Gastrocnemius medialis (tissue), 4 donors: ENCODE data around the gene CD274. TPM values are rescaled to one million over a fixed set of nuclear protein-coding genes. Genes with fewer than 3 reads are reported as not detected.

Experiments used
- ATAC-seq, 2 donors: fragments of 150-250 bp; one replicate each; pipeline ENCODE4 v1.9.1; 2016
- DNase-seq, 2 donors: peaks; one replicate each; pipeline ENCODE4 v3.0.0-alpha.2; 2019
- H3K27ac ChIP-seq, 4 donors: fragments of 200-600 bp; sonication (generic); 1 replicate in 1 of 4; 2 replicates in 3 of 4; pipeline ENCODE4 v1.5.1; 2016 to 2018; ENCODE audit warnings: mild to moderate bottlenecking in 2 of 4, moderate library complexity in 1 of 4
- H3K27me3 ChIP-seq, 3 donors: fragments of 200-600 bp; sonication (generic) in 2 of 3; 1 replicate in 1 of 3; 2 replicates in 2 of 3; pipeline versions ENCODE4 v1.5.1 to v1.6.0; 2016 to 2019; ENCODE audit warnings: mild to moderate bottlenecking in 1 of 3, moderate library complexity in 1 of 3
- H3K36me3 ChIP-seq, 2 donors: fragments of 200-600 bp; sonication (generic) in 1 of 2; one replicate each; pipeline ENCODE4 v1.5.1; 2017 to 2018
- H3K4me1 ChIP-seq, 2 donors: fragments of 200-600 bp; sonication (generic) in 1 of 2; one replicate each; pipeline ENCODE4 v1.5.1; 2016 to 2017; ENCODE audit warnings: mild to moderate bottlenecking in 2 of 2
- H3K4me3 ChIP-seq, 4 donors: fragments of 200-600 bp; sonication (generic) in 3 of 4; 1 replicate in 1 of 4; 2 replicates in 3 of 4; pipeline ENCODE4 v1.5.1; 2016 to 2019; ENCODE audit warnings: mild to moderate bottlenecking in 2 of 4
- H3K9me3 ChIP-seq, 3 donors: fragments of 200-600 bp; sonication (generic) in 2 of 3; 1 replicate in 1 of 3; 2 replicates in 2 of 3; pipeline ENCODE4 v1.5.1; 2016 to 2019
- POLR2A ChIP-seq, 2 donors: fragments of 450-650 bp; IDR thresholded peaks; one replicate each; pipeline ENCODE4 v1.6.1; 2017; ENCODE audit warnings: antibody characterized with exemption in 2 of 2, mild to moderate bottlenecking in 2 of 2, moderate library complexity in 2 of 2
- in situ Hi-C, 4 donors: fragments of 200-750 bp; cut with MboI; loops; one replicate each; pipeline versions ENCODE4 v1.15.0 to v1.8.0; 2017; ENCODE audit warnings: low sequenced_read_pairs in 4 of 4
- intact Hi-C: fragments of 100-400 bp; cut with DNase I; formaldehyde crosslinking; loops from one replicate; pipeline ENCODE4 v1.15.1; 2023; ENCODE audit warnings: low total_unique reads
- total RNA-seq, 4 donors: library from RNA; depleted of rRNA; stranded (reverse); fragments of >200 nt; gene quantifications; one replicate each; pipeline versions ENCODE4 v1.1.0 to v1.2.3, GENCODE V29; 2016
- TF ChIP-seq, protein P1 (sequence below), 5 experiments: fragments of 450-650 bp in 3 of 5; fragments of 200-600 bp in 2 of 5; sonication (generic) in 2 of 5; IDR thresholded peaks in 4 of 5; conservative IDR thresholded peaks in 1 of 5; 1 replicate in 4 of 5; 2 replicates in 1 of 5; pipeline ENCODE4 v1.5.1; 2016 to 2019; ENCODE audit warnings: antibody characterized with exemption in 5 of 5, mild to moderate bottlenecking in 3 of 5, moderate library complexity in 3 of 5

Gene CD274
- total RNA-seq, 4 donors from 2014 or later: 0.61 to 7.2 (median 1.6) TPM

DNA sequence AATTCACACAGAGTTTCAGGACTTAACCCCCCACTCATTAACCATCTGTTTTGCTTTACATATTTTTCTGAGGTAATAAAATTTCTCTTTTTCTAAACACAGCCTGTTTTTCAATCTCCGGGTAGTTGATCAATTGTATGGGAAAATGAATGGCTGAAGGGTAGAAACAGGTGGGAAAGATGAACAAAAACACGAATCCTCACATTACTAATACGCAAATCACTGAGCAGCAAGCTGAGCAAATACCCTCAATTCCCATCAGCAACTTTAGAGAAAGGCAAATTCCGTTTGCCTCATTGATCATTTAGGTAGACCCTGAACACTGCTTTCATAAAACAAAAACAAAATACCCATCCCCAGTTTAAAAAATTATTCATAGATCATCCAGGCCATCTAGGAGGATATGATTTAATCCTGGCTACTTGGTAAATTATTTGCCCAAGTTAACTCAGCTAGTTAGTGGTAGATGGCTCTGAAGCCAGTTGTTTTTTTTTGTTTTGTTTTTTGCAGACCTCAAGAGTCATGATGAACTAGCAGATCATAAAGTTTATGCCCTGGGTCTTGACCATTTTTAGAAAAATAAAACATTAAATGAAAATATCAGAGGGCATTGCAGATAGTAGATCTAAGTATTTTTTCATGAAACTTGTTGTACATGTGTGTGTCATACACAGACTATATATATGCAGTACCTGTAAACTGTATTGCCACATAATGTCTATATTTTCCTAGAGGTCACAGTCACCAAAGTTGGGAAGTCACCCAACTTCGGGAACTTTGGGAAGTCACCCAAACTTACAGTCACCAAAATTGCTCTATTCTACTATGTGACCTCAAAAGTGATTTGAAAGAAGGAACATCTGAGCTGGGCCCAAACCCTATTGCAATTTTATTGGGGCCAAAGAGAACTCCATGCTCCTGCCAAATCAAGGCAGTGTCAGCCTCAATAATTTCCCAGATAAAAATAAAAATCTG is 1.6 kb upstream of the CD274 start:
- no peaks in the 10 kb centered on the region for H3K27me3 ChIP-seq
- DNase-seq (no peak), ATAC-seq (no peak)
- H3K4me3 ChIP-seq: no peak overlapping the region
- no peak for TF ChIP-seq POLR2A (IDR thresholded peaks at IDR 0.05)
- peak overlapping the region in 3 of 4 donors; percentile 77 to 90 (median 83) for H3K27ac ChIP-seq
- peaks cover 16 to 17% of the 10 kb centered on the region in 2 donors for H3K4me1 ChIP-seq
- H3K36me3 ChIP-seq: no peaks in the 10 kb centered on the region
- no peaks in the 10 kb centered on the region for H3K9me3 ChIP-seq
- intact Hi-C loops (loop anchor here (10.0 kb wide), 2 partner anchors 704 to 784 kb away; partner anchors contain the start of genes AK3, PLPP6 and SPATA6L), in situ Hi-C loops (loop anchor here (5.0 to 25.0 kb wide), 5 partner anchors 134 to 761 kb away; partner anchors contain the start of genes CDC37L1 (in 1 of the 4) and RCL1 (in 1 of the 4))

DNA sequence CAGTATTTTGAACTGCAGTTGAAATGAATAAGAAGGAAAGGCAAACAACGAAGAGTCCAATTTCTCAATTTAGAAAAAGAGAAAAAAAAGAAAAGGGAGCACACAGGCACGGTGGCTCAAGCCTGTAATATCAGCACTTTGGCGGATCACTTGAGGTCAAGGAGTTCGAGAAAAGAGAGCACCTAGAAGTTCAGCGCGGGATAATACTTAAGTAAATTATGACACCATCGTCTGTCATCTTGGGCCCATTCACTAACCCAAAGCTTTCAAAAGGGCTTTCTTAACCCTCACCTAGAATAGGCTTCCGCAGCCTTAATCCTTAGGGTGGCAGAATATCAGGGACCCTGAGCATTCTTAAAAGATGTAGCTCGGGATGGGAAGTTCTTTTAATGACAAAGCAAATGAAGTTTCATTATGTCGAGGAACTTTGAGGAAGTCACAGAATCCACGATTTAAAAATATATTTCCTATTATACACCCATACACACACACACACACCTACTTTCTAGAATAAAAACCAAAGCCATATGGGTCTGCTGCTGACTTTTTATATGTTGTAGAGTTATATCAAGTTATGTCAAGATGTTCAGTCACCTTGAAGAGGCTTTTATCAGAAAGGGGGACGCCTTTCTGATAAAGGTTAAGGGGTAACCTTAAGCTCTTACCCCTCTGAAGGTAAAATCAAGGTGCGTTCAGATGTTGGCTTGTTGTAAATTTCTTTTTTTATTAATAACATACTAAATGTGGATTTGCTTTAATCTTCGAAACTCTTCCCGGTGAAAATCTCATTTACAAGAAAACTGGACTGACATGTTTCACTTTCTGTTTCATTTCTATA is 602 bp upstream of the CD274 start:
- Histone ChIP-seq H3K36me3 (no peaks in the 10 kb centered on the region), H3K27me3 (no peaks in the 10 kb centered on the region), H3K9me3 (no peaks in the 10 kb centered on the region), H3K4me1 (peaks cover 16 to 20% of the 10 kb centered on the region in 2 donors), H3K4me3 (peak overlapping the region; percentile 60 to 82 (median 66)), H3K27ac (peak overlapping the region; percentile 71 to 90 (median 80))
- TF ChIP-seq, protein P1, sequence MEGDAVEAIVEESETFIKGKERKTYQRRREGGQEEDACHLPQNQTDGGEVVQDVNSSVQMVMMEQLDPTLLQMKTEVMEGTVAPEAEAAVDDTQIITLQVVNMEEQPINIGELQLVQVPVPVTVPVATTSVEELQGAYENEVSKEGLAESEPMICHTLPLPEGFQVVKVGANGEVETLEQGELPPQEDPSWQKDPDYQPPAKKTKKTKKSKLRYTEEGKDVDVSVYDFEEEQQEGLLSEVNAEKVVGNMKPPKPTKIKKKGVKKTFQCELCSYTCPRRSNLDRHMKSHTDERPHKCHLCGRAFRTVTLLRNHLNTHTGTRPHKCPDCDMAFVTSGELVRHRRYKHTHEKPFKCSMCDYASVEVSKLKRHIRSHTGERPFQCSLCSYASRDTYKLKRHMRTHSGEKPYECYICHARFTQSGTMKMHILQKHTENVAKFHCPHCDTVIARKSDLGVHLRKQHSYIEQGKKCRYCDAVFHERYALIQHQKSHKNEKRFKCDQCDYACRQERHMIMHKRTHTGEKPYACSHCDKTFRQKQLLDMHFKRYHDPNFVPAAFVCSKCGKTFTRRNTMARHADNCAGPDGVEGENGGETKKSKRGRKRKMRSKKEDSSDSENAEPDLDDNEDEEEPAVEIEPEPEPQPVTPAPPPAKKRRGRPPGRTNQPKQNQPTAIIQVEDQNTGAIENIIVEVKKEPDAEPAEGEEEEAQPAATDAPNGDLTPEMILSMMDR (IDR thresholded peaks at IDR 0.05 in 4 of 5, conservative IDR thresholded peaks at IDR 0.05 in 1 of 5): no peak
- TF ChIP-seq POLR2A (IDR thresholded peaks at IDR 0.05): no peak
- intact Hi-C loops (loop anchor here (1.0 to 10.0 kb wide), 6 partner anchors 13 to 785 kb away; partner anchors contain the start of genes AK3, ERMP1, PLGRKT and PLPP6), in situ Hi-C loops (loop anchor here (5.0 to 25.0 kb wide), 7 partner anchors 65 to 762 kb away; partner anchors contain the start of genes CDC37L1 (in 1 of the 4), PDCD1LG2 (in 1 of the 4) and RCL1 (in 1 of the 4))
- DNase-seq (no peak), ATAC-seq (peak in 1 of 2 donors; percentile 12)

DNA sequence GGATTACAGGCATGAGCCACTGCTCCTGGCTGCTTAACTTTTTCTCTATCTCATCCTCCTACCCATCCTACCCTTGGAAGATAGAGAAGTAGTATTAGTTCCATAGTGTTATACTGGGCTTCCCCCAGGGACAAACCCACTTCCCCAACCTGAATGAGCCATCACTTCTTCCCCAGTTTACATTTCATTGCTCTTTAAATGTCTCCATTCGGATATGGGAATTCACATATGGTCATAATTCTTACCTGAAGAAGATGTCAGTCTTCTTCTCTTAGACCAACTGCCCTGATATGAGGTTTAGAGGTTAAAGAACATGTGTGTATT is 1.9 kb downstream of the CD274 start:
- no peaks in the 10 kb centered on the region for H3K27me3 ChIP-seq
- no peaks in the 10 kb centered on the region for H3K9me3 ChIP-seq
- intact Hi-C loops (loop anchor here (5.0 kb wide), 1 partner anchor 380 kb away; the partner anchor contains the start of gene ERMP1), in situ Hi-C loops (loop anchor here in 2 of 4 donors (10.0 kb wide), 2 partner anchors 63 to 143 kb away; partner anchors contain the start of gene PDCD1LG2 (in 1 of the 2))
- H3K27ac ChIP-seq: no peak overlapping the region
- ATAC-seq (no peak), DNase-seq (no peak)
- no peaks in the 10 kb centered on the region for H3K36me3 ChIP-seq
- TF ChIP-seq, protein P1 (IDR thresholded peaks at IDR 0.05 in 4 of 5, conservative IDR thresholded peaks at IDR 0.05 in 1 of 5): no peak
- TF ChIP-seq POLR2A (IDR thresholded peaks at IDR 0.05): no peak
- H3K4me1 ChIP-seq: peaks cover 27 to 31% of the 10 kb centered on the region in 2 donors
- no peak overlapping the region for H3K4me3 ChIP-seq

DNA sequence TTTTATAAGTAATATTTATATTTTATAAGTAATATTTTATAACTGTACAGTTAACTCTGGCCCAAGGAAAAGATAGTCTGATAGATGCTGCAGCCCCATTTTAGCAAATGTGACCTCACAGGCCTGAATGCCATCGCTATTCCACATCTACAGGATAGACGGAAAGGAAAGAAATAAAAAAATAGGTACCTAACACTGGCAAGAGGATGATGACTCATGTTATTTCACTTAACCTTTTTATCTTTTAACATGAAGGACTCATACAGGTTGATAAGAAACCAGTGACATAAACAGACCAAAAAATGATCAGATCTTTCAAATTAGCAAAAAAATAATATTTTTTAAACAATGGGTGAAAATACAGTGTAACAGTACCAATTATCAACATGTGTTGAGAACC is 2.7 kb downstream of the CD274 start:
- H3K4me1 ChIP-seq: peaks cover 27 to 31% of the 10 kb centered on the region in 2 donors
- TF ChIP-seq, protein P1 (IDR thresholded peaks at IDR 0.05 in 4 of 5, conservative IDR thresholded peaks at IDR 0.05 in 1 of 5): no peak
- no peak for TF ChIP-seq POLR2A (IDR thresholded peaks at IDR 0.05)
- no peak overlapping the region for H3K27ac ChIP-seq
- H3K27me3 ChIP-seq: no peaks in the 10 kb centered on the region
- DNase-seq: no peak
- intact Hi-C loops (loop anchor here (5.0 kb wide), 1 partner anchor 379 kb away; the partner anchor contains the start of gene ERMP1), in situ Hi-C loops (loop anchor here in 2 of 4 donors (10.0 kb wide), 2 partner anchors 62 to 142 kb away; partner anchors contain the start of gene PDCD1LG2 (in 1 of the 2))
- H3K9me3 ChIP-seq: no peaks in the 10 kb centered on the region
- H3K4me3 ChIP-seq: no peak overlapping the region
- H3K36me3 ChIP-seq: no peaks in the 10 kb centered on the region
- ATAC-seq: no peak
